Right atrium auricular region (tissue), 2 donors: ENCODE measurements around the gene XXYLT1. TPM values are rescaled to one million over a fixed set of nuclear protein-coding genes. Genes with fewer than 3 reads are reported as not detected.

Source experiments
- DNase-seq: peaks from one replicate; pipeline ENCODE4 v3.0.0-alpha.2; 2019; ENCODE audit warnings: low spot score
- H3K27ac ChIP-seq, 2 donors: fragments of 200-600 bp; sonication (generic); 1 replicate in 1 of 2; 2 replicates in 1 of 2; pipeline ENCODE4 v1.5.1; 2016 to 2019
- H3K27me3 ChIP-seq, 2 donors: fragments of 200-600 bp; sonication (generic); one replicate each; pipeline versions ENCODE4 v1.5.1 to v1.6.0; 2017 to 2019
- H3K36me3 ChIP-seq: fragments of 200-600 bp; sonication (generic); one replicate; pipeline ENCODE4 v1.5.1; 2016
- H3K4me1 ChIP-seq, 2 donors: fragments of 200-600 bp; sonication (generic); one replicate each; pipeline versions ENCODE4 v1.5.1 to v1.6.0; 2017 to 2019
- H3K4me3 ChIP-seq, 2 donors: fragments of 200-600 bp; sonication (generic); 1 replicate in 1 of 2; 2 replicates in 1 of 2; pipeline ENCODE4 v1.5.1; 2017 to 2019; ENCODE audit warnings: mild to moderate bottlenecking in 1 of 2, moderate library complexity in 1 of 2
- H3K9me3 ChIP-seq, 2 donors: fragments of 200-600 bp; sonication (generic); one replicate each; pipeline ENCODE4 v1.5.1; 2019
- CTCF ChIP-seq, 2 donors: fragments of 200-600 bp; sonication (generic); IDR thresholded peaks; one replicate each; pipeline ENCODE4 v1.5.1; 2019; ENCODE audit warnings: antibody characterized with exemption in 2 of 2
- total RNA-seq, 2 donors: library from RNA; depleted of rRNA; stranded (reverse); fragments of >200 nt; gene quantifications; one replicate each; pipeline ENCODE4 v1.1.0, GENCODE V29; 2016

XXYLT1 gene
- total RNA-seq, 2 donors from 2014 or later = 4.6 to 6.7 TPM

DNA sequence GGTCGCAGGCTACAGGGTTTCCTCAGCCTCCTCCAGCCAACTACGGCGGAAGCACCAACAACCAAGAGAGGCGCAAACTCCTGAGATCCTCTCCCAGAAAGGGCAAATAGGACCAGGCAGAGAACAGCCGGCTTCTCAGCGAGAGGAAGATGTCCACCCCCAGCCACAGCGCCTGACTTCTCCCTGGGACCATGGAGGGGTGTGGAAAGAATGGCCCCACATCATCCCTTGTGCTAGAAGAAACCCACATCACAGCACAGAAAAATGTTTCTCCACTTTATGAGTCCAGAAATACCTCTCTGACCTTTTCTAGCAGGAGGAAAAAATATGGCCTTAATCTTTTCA is 105.7 kb downstream of the XXYLT1 start:
- TF ChIP-seq CTCF (IDR thresholded peaks at IDR 0.05) = no peak
- no peaks in the 10 kb centered on the region for H3K36me3 ChIP-seq
- H3K9me3 ChIP-seq = no peaks in the 10 kb centered on the region
- no peaks in the 10 kb centered on the region for H3K27me3 ChIP-seq
- no peak for DNase-seq
- H3K4me1 ChIP-seq = peaks cover 0 to 11% of the 10 kb centered on the region in 2 donors
- H3K27ac ChIP-seq = no peak overlapping the region
- no peak overlapping the region for H3K4me3 ChIP-seq

DNA sequence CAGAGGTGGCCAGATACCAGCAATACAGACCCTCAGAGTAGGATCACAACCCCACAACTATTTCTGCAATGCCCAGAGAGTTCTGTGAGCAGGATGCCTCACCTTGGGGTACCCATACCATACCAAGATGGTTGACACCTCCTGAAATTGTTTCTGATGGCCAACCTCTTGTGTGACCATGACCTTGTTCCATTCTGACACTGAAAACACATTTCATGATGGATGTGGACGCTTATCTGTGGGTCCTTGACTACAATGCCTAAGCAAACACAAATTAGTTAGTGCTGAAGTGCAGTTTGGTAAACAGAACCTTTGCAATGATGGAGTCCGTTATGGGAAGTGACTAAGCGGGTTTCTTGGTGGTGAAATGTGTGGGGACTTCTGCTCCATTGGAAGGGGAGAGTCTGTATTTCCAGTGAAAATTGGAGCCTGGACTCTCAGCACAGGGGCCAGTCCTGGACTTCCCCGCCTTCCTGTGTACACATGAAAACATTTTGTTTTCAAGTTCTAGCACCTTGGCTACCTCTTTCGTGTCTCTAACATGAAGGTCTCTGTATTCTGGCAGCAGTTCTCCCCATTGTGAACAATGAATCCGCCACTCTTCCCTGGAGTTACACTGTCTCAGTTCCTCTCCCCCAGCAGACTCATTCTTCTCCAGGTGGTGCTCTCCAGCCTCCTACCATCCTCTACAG is 106.2 kb downstream of the XXYLT1 start:
- no peak overlapping the region for H3K4me3 ChIP-seq

DNA sequence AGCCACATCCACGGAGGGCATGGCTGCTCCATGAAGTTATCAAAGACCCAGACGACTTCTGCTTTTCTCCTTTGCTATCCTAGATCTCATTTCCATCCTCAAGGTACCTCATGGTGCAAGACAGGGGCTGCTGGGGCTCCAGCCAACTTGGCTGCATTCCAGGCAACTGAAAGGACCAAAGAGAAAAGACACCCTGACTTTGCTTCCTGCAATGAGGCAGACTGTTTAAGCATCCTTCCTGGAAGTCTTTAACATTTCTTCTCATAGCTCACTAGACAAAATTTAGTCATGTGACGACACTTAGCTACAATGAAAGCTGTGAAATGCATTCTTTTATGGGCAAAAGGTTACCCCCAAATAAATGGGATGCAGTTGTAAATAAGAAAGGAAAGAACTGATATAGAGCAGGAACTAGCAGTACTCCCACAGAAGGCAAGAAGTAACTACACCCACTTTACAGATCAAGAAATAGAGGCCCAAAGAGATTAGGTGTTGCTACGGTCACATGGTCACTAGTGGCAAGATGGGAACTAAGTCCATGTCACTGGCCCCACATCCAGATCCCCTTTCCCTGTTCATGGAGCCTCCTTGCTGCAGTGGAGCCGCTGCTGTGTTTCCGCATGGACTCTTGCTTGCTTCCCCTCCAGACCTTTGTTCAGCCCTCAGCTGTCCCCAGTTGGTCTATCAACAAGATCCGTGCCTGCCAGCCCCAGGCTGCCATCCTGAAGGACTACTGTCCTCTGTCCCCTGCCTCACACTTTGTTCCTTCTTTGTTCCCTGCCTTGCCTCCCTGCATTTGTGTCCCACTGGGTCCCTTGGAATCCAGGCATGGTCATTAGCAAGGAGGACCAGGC is 107.0 kb downstream of the XXYLT1 start:
- H3K27ac ChIP-seq = no peak overlapping the region
- peaks cover 0 to 20% of the 10 kb centered on the region in 2 donors for H3K4me1 ChIP-seq
- no peak for TF ChIP-seq CTCF (IDR thresholded peaks at IDR 0.05)
- no peak for DNase-seq
- H3K36me3 ChIP-seq = no peaks in the 10 kb centered on the region
- no peaks in the 10 kb centered on the region for H3K9me3 ChIP-seq
- no peaks in the 10 kb centered on the region for H3K27me3 ChIP-seq
- H3K4me3 ChIP-seq = no peak overlapping the region

More for the DNA sequence above, 106.2 kb downstream of the XXYLT1 start:
- Histone ChIP-seq H3K9me3 (no peaks in the 10 kb centered on the region), H3K27me3 (no peaks in the 10 kb centered on the region), H3K36me3 (no peaks in the 10 kb centered on the region), H3K4me1 (peaks cover 0 to 14% of the 10 kb centered on the region in 2 donors), H3K27ac (no peak overlapping the region)
- DNase-seq = no peak
- no peak for TF ChIP-seq CTCF (IDR thresholded peaks at IDR 0.05)

- Histone ChIP-seq H3K27me3 (no peaks in the 10 kb centered on the region), H3K4me1 (peaks cover 0 to 20% of the 10 kb centered on the region in 2 donors), H3K4me3 (no peak overlapping the region), H3K27ac (no peak overlapping the region), H3K9me3 (no peaks in the 10 kb centered on the region), H3K36me3 (no peaks in the 10 kb centered on the region)
- DNase-seq = no peak
- no peak for TF ChIP-seq CTCF (IDR thresholded peaks at IDR 0.05)
Measured at GRCh38 chr3:195162816-195163215, 108.1 kb downstream of the XXYLT1 start.

GRCh38 chr3:195162033-195162669 is 108.8 kb downstream of the XXYLT1 start:
- Histone ChIP-seq H3K9me3 (no peaks in the 10 kb centered on the region), H3K36me3 (no peaks in the 10 kb centered on the region), H3K27ac (peak overlapping the region; percentile 24 to 38), H3K4me1 (peaks cover 0 to 20% of the 10 kb centered on the region in 2 donors), H3K4me3 (no peak overlapping the region), H3K27me3 (no peaks in the 10 kb centered on the region)
- no peak for DNase-seq
- no peak for TF ChIP-seq CTCF (IDR thresholded peaks at IDR 0.05)
